ENCODE data around the gene IMPACT.

GRCh38 chr18:24446953-24447538 lies 20.6 kb downstream of the IMPACT start:
- TF ChIP-seq MAX (IDR thresholded peaks at IDR 0.05), result no peak
- TF ChIP-seq RAD21 (IDR thresholded peaks at IDR 0.05; ENCODE audit: low read depth), result no peak
- TF ChIP-seq EP300 (IDR thresholded peaks at IDR 0.05; ENCODE audit: borderline replicate concordance), result no peak
- no peak for TF ChIP-seq YY1 (IDR thresholded peaks at IDR 0.05; ENCODE audit: low read depth)
- TF ChIP-seq CREB1 (IDR thresholded peaks at IDR 0.05; ENCODE audit: low read depth), result no peak
- TF ChIP-seq TEAD4 (IDR thresholded peaks at IDR 0.05), result no peak
- no peak for TF ChIP-seq ZBTB7A (IDR thresholded peaks at IDR 0.05; ENCODE audit: low read depth)
- TF ChIP-seq TCF12 (IDR thresholded peaks at IDR 0.05; ENCODE audit: low read depth), result no peak
- TF ChIP-seq CEBPB (IDR thresholded peaks at IDR 0.05), result no peak
- no peak for TF ChIP-seq REST (IDR thresholded peaks at IDR 0.05; ENCODE audit: low read depth)
- no peak for TF ChIP-seq EGR1 (IDR thresholded peaks at IDR 0.05)
- TF ChIP-seq USF1 (IDR thresholded peaks at IDR 0.05), result no peak

All from Ishikawa (cell line).